Gastroesophageal sphincter (tissue), 3 donors: ENCODE data around the gene PDE4B.

Source experiments
- CTCF ChIP-seq, 4 experiments: fragments of 200-600 bp in 2 of 4; fragments of 450-650 bp in 2 of 4; sonication (generic) in 1 of 4; IDR thresholded peaks; one replicate each; pipeline ENCODE4 v1.5.1; 2017 to 2019; ENCODE audit warnings: antibody characterized with exemption in 4 of 4, mild to moderate bottlenecking in 2 of 4, moderate library complexity in 2 of 4
- EP300 ChIP-seq: sonication (generic); formaldehyde crosslinking; IDR thresholded peaks from one replicate; pipeline ENCODE4 v1.6.1; 2017; ENCODE audit warnings: antibody characterized with exemption, mild to moderate bottlenecking
- POLR2A ChIP-seq, 2 donors: fragments of 450-650 bp; IDR thresholded peaks; one replicate each; pipeline ENCODE4 v1.6.1; 2017; ENCODE audit warnings: antibody characterized with exemption in 2 of 2, mild to moderate bottlenecking in 2 of 2, moderate library complexity in 1 of 2

GRCh38 chr1:66383168-66383567 lies 590.5 kb downstream of the PDE4B start:
- no peak for TF ChIP-seq EP300
- no peak for TF ChIP-seq POLR2A (IDR thresholded peaks at IDR 0.05)
- no peak for TF ChIP-seq CTCF (IDR thresholded peaks at IDR 0.05)
